Measurements from ENCODE around the gene TEKTIP1. TPM values are rescaled to one million over a fixed set of nuclear protein-coding genes. Genes with fewer than 3 reads are reported as not detected.

The TEKTIP1 gene
- total and polyA plus RNA-seq, 2 of the 4 experiments (the other 2 are of a cell fraction) = not detected

DNA sequence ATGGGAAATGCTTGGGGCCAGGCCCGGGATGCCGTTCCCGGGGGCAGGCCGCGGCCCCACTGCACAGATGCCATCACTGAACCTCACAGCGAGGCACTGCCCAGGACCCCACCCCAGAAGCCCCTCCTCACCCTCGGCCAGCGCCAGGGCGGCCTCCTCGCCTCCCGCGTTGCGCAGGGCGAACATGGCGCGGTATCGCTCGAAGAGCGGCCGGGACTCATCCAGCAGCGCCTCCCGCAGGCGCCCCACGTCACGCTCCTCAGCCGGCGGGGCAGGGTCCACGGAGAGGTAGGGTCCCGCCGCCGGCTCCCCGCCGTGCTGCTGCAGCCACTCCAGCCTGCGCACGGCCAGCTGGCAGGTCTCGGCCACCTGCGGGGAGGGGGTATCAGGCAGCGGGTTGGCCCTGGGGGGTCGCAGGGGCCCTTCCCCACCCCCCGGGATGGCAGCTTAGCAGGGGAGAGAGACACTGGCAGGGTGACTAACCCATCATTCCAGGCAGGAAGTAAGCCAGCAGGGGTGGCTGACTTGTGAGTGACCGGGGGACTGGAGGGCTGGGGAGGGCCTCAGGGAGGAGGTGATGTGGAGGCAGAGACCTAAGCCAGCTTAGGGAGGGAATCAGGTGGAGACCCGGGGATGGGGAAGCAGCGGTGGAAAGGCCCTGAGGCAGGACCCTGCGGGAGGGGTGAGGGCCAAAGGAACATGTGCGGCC is 46.7 kb upstream of the TEKTIP1 start:
- intact Hi-C loops (cut with micrococcal nuclease) (no loop called here), dilution Hi-C loops (cut with HindIII; ENCODE audit: low sequenced_read_pairs, unreplicated experiment) (no loop called here), in situ Hi-C loops (cut with MboI; ENCODE audit: low sequenced_read_pairs) (loop anchor here (25.0 kb wide), 1 partner anchor 530 kb away; no protein-coding TSS in a partner anchor)
- Histone ChIP-seq H3K9ac (ENCODE audit: low read depth, low read length) (no peak overlapping the region), H3K18ac (ENCODE audit: low read depth, low read length) (no peak overlapping the region), H3K4me1 (ENCODE audit: control insufficient read depth, insufficient read depth, low read length) (no peaks in the 10 kb centered on the region), H4K20me1 (ENCODE audit: insufficient read depth, low read length) (no peaks in the 10 kb centered on the region), H2BK120ac (ENCODE audit: low read depth, low read length) (no peak overlapping the region), H2BK5ac (ENCODE audit: low read depth, low read length, poor library complexity, severe bottlenecking) (no peak overlapping the region), H3K9me1 (ENCODE audit: insufficient read depth, low read length) (no peaks in the 10 kb centered on the region), H2AK5ac (ENCODE audit: low read depth, low read length) (no peak overlapping the region), H3K14ac (replicated peaks; ENCODE audit: low read depth, low read length) (no peak overlapping the region), H2AFZ (replicated peaks; ENCODE audit: low read length, poor library complexity) (no peak overlapping the region), H4K8ac (ENCODE audit: low read depth in 2 of 2, low read length in 2 of 2) (no peak overlapping the region), H3K27me3 (ENCODE audit: control insufficient read depth, insufficient read depth, low read length) (no peaks in the 10 kb centered on the region), H4K5ac (ENCODE audit: low read depth, low read length) (no peak overlapping the region), H3K9me3 (ENCODE audit: control insufficient read depth, insufficient read depth, low read length) (no peaks in the 10 kb centered on the region), H3K36me3 (ENCODE audit: control insufficient read depth, insufficient read depth, low read length) (peaks cover 27% of the 10 kb centered on the region), H2BK15ac (ENCODE audit: low read depth, low read length) (no peak overlapping the region), H4K91ac (ENCODE audit: insufficient read depth, low read depth, low read length) (no peak overlapping the region), H3K4me2 (ENCODE audit: low read depth, low read length) (no peak overlapping the region), H3K4me3 (ENCODE audit: insufficient read depth, low read depth, low read length) (no peak overlapping the region), H3K4ac (ENCODE audit: low read depth, low read length) (no peak overlapping the region), H2BK20ac (ENCODE audit: low read depth, low read length) (no peak overlapping the region), H2AK9ac (replicated peaks; ENCODE audit: low read depth, low read length, poor library complexity) (no peak overlapping the region), H3K23ac (ENCODE audit: low read depth, low read length) (no peak overlapping the region), H3K79me1 (ENCODE audit: low read depth in 1 of 2, low read length in 2 of 2) (peaks cover 0 to 11% of the 10 kb centered on the region in 2 experiments; a peak in 2 of 4 replicates), H3K56ac (ENCODE audit: extremely low read depth, insufficient read depth, low read length) (no peak overlapping the region), H3K27ac (ENCODE audit: insufficient read depth, low read length) (no peak overlapping the region)
- ChIA-PET POLR2A (ENCODE audit: unreplicated experiment) (no interaction called here), CTCF (no interaction called here)
- DNase-seq = no peak
- no peak for ATAC-seq (ENCODE audit: low read depth)
- TF ChIP-seq BHLHE40 (IDR thresholded peaks at IDR 0.05; ENCODE audit: low read depth, low read length) = no peak
- WGBS, 2 experiments (ENCODE audit: extremely low coverage in 2 of 2, insufficient read length in 1 of 2) = 97% methylated on average over 5 of the region's 45 CpGs; no CpG with 5 or more reads in 1 of the 2 experiments
- BruUV-seq (replicated peaks) = no TSS peak

Data from IMR-90 (cell line).